Retinal pigment epithelial cell (primary cell): ENCODE data around the gene RBM39.
"Not testable (repeated sequence)": the region's sequence is repeated elsewhere in the genome, so short reads cannot be mapped to it uniquely, and the experiment has no call there.

Experiments
- DNase-seq: peaks from one replicate; pipeline ENCODE4 v3.0.0-alpha.2; 2010; ENCODE audit warnings: low read depth
- H3K4me3 ChIP-seq: 2 replicates; pipeline ENCODE4 v1.5.1; 2011; ENCODE audit warnings: mild to moderate bottlenecking, low read length, control low read depth, moderate library complexity
- TF ChIP-seq, protein P1 (sequence below): conservative IDR thresholded peaks from 2 replicates; pipeline ENCODE4 v1.5.1; 2011; ENCODE audit warnings: low read depth, low read length, control low read depth, inconsistent platforms

RBM39 gene

GRCh38 chr20:35686872-35687271 is 55.2 kb downstream of the RBM39 start:
- not testable (repeated sequence) for H3K4me3 ChIP-seq, DNase-seq
- TF ChIP-seq, protein P1, sequence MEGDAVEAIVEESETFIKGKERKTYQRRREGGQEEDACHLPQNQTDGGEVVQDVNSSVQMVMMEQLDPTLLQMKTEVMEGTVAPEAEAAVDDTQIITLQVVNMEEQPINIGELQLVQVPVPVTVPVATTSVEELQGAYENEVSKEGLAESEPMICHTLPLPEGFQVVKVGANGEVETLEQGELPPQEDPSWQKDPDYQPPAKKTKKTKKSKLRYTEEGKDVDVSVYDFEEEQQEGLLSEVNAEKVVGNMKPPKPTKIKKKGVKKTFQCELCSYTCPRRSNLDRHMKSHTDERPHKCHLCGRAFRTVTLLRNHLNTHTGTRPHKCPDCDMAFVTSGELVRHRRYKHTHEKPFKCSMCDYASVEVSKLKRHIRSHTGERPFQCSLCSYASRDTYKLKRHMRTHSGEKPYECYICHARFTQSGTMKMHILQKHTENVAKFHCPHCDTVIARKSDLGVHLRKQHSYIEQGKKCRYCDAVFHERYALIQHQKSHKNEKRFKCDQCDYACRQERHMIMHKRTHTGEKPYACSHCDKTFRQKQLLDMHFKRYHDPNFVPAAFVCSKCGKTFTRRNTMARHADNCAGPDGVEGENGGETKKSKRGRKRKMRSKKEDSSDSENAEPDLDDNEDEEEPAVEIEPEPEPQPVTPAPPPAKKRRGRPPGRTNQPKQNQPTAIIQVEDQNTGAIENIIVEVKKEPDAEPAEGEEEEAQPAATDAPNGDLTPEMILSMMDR = peak; percentile 12

DNA sequence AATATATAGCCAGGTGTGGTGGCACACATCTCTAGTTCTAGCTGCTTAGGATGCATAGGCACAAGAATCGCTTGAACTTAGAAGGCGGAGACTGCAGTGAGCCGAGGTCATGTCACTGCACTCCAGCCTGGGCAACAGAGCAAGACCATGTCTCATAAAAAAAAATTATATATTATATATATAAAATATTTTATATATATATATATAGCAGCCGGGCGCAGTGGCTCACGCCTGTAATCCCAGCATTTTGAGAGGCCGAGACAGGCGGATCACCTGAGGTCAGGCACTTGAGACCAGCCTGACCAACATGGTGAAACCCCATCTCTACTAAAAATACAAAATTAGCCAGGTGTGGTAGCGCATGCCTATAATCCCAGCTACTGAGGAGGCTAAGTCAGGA is 56.7 kb downstream of the RBM39 start:
- not testable (repeated sequence) for DNase-seq, H3K4me3 ChIP-seq

DNA sequence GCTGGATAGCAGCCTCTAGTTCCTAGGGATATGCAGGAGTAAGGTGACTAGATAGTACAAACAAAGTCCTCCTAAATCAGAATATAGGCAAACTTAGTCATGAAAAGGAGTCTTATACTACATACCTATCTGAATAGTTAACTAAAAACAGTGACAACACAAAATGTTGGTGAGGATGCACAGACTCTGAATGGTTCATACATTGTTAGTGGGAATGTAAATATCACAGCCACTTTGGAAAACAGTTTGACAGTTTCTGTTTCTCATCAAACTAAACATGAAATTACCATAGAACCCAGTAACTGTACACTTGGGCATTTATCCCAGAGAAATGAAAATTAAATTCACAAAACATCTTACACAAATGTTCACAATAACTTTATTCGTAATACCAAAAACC is 60.1 kb downstream of the RBM39 start:
- TF ChIP-seq, protein P1 = no peak
- DNase-seq = no peak
- H3K4me3 ChIP-seq = no peak overlapping the region

GRCh38 chr20:35680452-35681183 is 61.4 kb downstream of the RBM39 start:
- DNase-seq = no peak
- TF ChIP-seq, protein P1 = no peak
- no peak overlapping the region for H3K4me3 ChIP-seq

DNA sequence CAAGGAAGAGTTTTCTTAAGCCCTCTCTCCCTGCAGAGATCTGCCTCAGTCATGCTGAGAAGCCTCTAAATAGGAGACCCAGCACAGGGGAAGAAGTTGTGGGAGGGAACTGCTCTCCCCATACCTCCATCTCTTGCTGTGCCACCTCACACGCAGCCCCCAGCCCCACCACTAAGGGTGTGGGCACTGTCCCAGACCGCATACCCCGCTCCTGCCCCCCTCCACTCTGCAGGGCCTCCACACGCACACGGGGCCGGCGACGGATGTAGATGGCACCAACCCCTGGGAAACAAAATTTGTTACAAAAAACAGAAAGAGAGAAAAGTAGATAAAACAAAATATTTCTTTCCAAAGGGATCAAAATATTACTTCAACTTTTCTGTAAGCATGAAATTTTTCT is 67.1 kb downstream of the RBM39 start:
- TF ChIP-seq, protein P1 = no peak
- no peak overlapping the region for H3K4me3 ChIP-seq
- no peak for DNase-seq

GRCh38 chr20:35673884-35674283 is 68.2 kb downstream of the RBM39 start:
- TF ChIP-seq, protein P1 = no peak
- no peak overlapping the region for H3K4me3 ChIP-seq
- no peak for DNase-seq

DNA sequence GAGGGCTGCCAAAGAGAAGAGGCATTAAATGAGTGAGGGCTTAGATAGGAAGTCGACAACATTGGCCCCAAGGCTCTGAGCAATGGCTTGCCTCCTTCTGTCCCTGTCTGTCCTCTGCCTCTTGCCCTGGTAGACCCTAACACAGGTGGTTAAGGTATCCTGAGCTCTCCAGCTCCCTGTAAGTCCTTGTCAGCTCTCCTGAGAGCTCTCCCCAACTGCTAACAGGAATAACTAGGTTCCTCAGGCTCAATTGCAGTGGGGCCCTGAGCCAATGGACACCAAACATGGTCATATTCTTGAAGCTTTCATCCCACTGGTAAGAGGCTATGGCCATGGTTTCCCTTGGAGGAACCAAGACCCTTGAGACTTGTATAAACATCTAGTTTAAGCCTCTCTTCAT is 72.4 kb downstream of the RBM39 start:
- no peak overlapping the region for H3K4me3 ChIP-seq
- no peak for DNase-seq
- TF ChIP-seq, protein P1 = no peak
